HCT116 (cell line): ENCODE data around the gene CACNG5. TPM values are rescaled to one million over a fixed set of nuclear protein-coding genes. Genes with fewer than 3 reads are reported as not detected.

Experiments
- ATAC-seq: fragments of 200-7000 bp; cut with Tn5 transposase; 2 replicates; pipeline ENCODE4 v1.9.1; 2020; ENCODE audit warnings: mild to moderate bottlenecking, moderate library complexity
- BruUV-seq: library from RNA; stranded (reverse); fragments of 400-500 nt; replicated peaks from 2 replicates; lab custom pipeline; 2021; lab: Mats Ljungman, UMichigan
- CTCF ChIA-PET: fragments of 300-600 bp; sonication (Branson Sonifier 250); formaldehyde crosslinking; loops from one replicate; lab custom pipeline; 2021; ENCODE audit warnings: antibody characterized with exemption; lab: Charles Lee
- POLR2A ChIA-PET: fragments of 300-600, 350-600 bp; sonication (Branson Sonifier 250); formaldehyde crosslinking; loops from one replicate; lab custom pipeline; 2021; ENCODE audit warnings: antibody characterized with exemption; lab: Charles Lee
- RAD21 ChIA-PET, 2 experiments: fragments of 300-600 bp; sonication (Branson Sonifier 250); formaldehyde crosslinking; loops; one replicate each; lab custom pipeline; 2023; ENCODE audit warnings: low total read pairs in 2 of 2; ENCODE audit not compliant: uncharacterized antibody in 2 of 2, unreplicated experiment in 2 of 2, low non-redundant PET in 1 of 2; lab: Charles Lee
- DNase-seq: peaks from one replicate; pipeline ENCODE4 v3.0.0-alpha.2; 2010; ENCODE audit warnings: low read depth, low spot score
- H2AFZ ChIP-seq: fragments of 200-600 bp; shearing (Covaris generic), sonication (generic); 2 replicates; pipeline ENCODE4 v1.6.1; 2017; ENCODE audit warnings: low read depth, mixed run types, mixed read lengths, antibody characterized with exemption, low read length; ENCODE audit not compliant: poor library complexity, severe bottlenecking
- H3K27ac ChIP-seq: 2 replicates; pipeline ENCODE4 v1.5.1; 2012; ENCODE audit warnings: low read depth, low read length
- H3K27me3 ChIP-seq: fragments of 200-600 bp; sonication (generic); 2 replicates; pipeline ENCODE4 v1.6.1; 2016; ENCODE audit warnings: mixed run types, low read length, mixed read lengths; ENCODE audit not compliant: insufficient read depth
- H3K36me3 ChIP-seq, 2 experiments: fragments of 200-500 bp in 1 of 2; fragments of 200-600 bp in 1 of 2; sonication (Bioruptor generic) in 1 of 2; sonication (generic) in 1 of 2; 2 replicates each; pipeline versions ENCODE4 v1.5.1 to v1.6.1; 2014 to 2016; ENCODE audit warnings: low read length in 2 of 2, inconsistent platforms in 1 of 2, mixed read lengths in 1 of 2, mixed run types in 1 of 2; ENCODE audit not compliant: insufficient read depth in 2 of 2, control insufficient read depth in 1 of 2
- H3K4me1 ChIP-seq, 2 experiments: fragments of 200-600 bp in 1 of 2; sonication (generic) in 1 of 2; 2 replicates each; pipeline versions ENCODE4 v1.5.1 to v1.6.1; 2012 to 2017; ENCODE audit warnings: low read length in 2 of 2, inconsistent platforms in 1 of 2, mild to moderate bottlenecking in 1 of 2, mixed read lengths in 1 of 2, mixed run types in 1 of 2, moderate library complexity in 1 of 2; ENCODE audit not compliant: insufficient read depth in 2 of 2, control insufficient read depth in 1 of 2
- H3K4me2 ChIP-seq: fragments of 200-600 bp; sonication (generic); 2 replicates; pipeline ENCODE4 v1.6.1; 2017; ENCODE audit warnings: mixed run types, low read length, mixed read lengths
- H3K4me3 ChIP-seq, 2 experiments: fragments of 200-600 bp in 1 of 2; sonication (generic) in 1 of 2; replicated peaks in 1 of 2; 2 replicates each; pipeline ENCODE4 v1.5.1; 2011 to 2016; ENCODE audit warnings: low read length in 2 of 2, control low read depth in 1 of 2, low read depth in 1 of 2, mild to moderate bottlenecking in 1 of 2, mixed read lengths in 1 of 2, mixed run types in 1 of 2
- H3K79me2 ChIP-seq: fragments of 200-600 bp; sonication (generic); 2 replicates; pipeline ENCODE4 v1.6.1; 2017; ENCODE audit warnings: mild to moderate bottlenecking, mixed run types, low read length, moderate library complexity, mixed read lengths; ENCODE audit not compliant: insufficient read depth
- H3K9ac ChIP-seq: fragments of 200-600 bp; sonication (generic); 2 replicates; pipeline ENCODE4 v1.6.1; 2016; ENCODE audit warnings: low read length, mixed read lengths
- H3K9me2 ChIP-seq: fragments of 200-600 bp; sonication (generic), shearing (Covaris generic); 2 replicates; pipeline ENCODE4 v1.6.1; 2017; ENCODE audit warnings: mixed run types, mild to moderate bottlenecking, moderate library complexity; ENCODE audit not compliant: insufficient read depth
- H3K9me3 ChIP-seq, 2 experiments: fragments of 200-500 bp in 1 of 2; fragments of 200-600 bp in 1 of 2; sonication (Bioruptor generic) in 1 of 2; sonication (generic) in 1 of 2; 2 replicates each; pipeline ENCODE4 v1.6.1; 2014 to 2017; ENCODE audit warnings: low read length in 2 of 2, mixed read lengths in 2 of 2, inconsistent platforms in 1 of 2, low read depth in 1 of 2, mild to moderate bottlenecking in 1 of 2, mixed run types in 1 of 2, moderate library complexity in 1 of 2; ENCODE audit not compliant: control insufficient read depth in 1 of 2, insufficient read depth in 1 of 2
- H4K20me1 ChIP-seq: fragments of 200-600 bp; sonication (generic), shearing (Covaris generic); 2 replicates; pipeline ENCODE4 v1.6.1; 2017; ENCODE audit warnings: mixed run types, mild to moderate bottlenecking, moderate library complexity; ENCODE audit not compliant: insufficient read depth
- CBX3 ChIP-seq: IDR thresholded peaks from 2 replicates; pipeline ENCODE4 v1.6.1; 2012; ENCODE audit warnings: low read depth
- CEBPB ChIP-seq: IDR thresholded peaks from 2 replicates; pipeline ENCODE4 v1.6.1; 2012; ENCODE audit warnings: low read depth
- EGR1 ChIP-seq: IDR thresholded peaks from 2 replicates; pipeline ENCODE4 v1.6.1; 2012; ENCODE audit warnings: low read depth
- ELF1 ChIP-seq: IDR thresholded peaks from 2 replicates; pipeline ENCODE4 v1.6.1; 2012; ENCODE audit warnings: low read depth, borderline replicate concordance
- EZH2 ChIP-seq: fragments of 200-600 bp; sonication (generic); IDR thresholded peaks from 2 replicates; pipeline ENCODE4 v1.6.1; 2017; ENCODE audit warnings: antibody characterized with exemption, mixed run types
- EZH2phosphoT487 ChIP-seq: fragments of 200-600 bp; IDR thresholded peaks from 2 replicates; pipeline ENCODE4 v1.6.1; 2018; ENCODE audit warnings: antibody characterized with exemption, borderline replicate concordance
- FOSL1 ChIP-seq: IDR thresholded peaks from 2 replicates; pipeline ENCODE4 v1.6.1; 2012; ENCODE audit warnings: low read depth
- JUND ChIP-seq: IDR thresholded peaks from 2 replicates; pipeline ENCODE4 v1.6.1; 2012
- POLR2A ChIP-seq: IDR thresholded peaks from 2 replicates; pipeline ENCODE4 v1.7.0; 2011; ENCODE audit warnings: borderline replicate concordance; ENCODE audit not compliant: insufficient read depth, insufficient read length; ENCODE audit errors: extremely low read depth
- RAD21 ChIP-seq: IDR thresholded peaks from 2 replicates; pipeline ENCODE4 v1.6.1; 2012; ENCODE audit warnings: low read depth, mild to moderate bottlenecking
- SP1 ChIP-seq: IDR thresholded peaks from 2 replicates; pipeline ENCODE4 v1.6.1; 2012; ENCODE audit warnings: low read depth
- SRF ChIP-seq: IDR thresholded peaks from 2 replicates; pipeline ENCODE4 v1.6.1; 2012; ENCODE audit warnings: low read depth
- TCF7L2 ChIP-seq: IDR thresholded peaks from 2 replicates; pipeline ENCODE4 v1.7.0; 2011; ENCODE audit warnings: borderline replicate concordance, inconsistent platforms; ENCODE audit not compliant: insufficient read depth, insufficient read length; ENCODE audit errors: extremely low read depth
- ZFX ChIP-seq: fragments of 450-650 bp; IDR thresholded peaks from 2 replicates; pipeline ENCODE4 v1.6.1; 2017
- ZNF274 ChIP-seq: fragments of 200-500 bp; sonication (Bioruptor generic); IDR thresholded peaks from 2 replicates; pipeline ENCODE4 v1.6.1; 2014; ENCODE audit warnings: mild to moderate bottlenecking, low read depth, low read length, inconsistent platforms
- intact Hi-C: fragments of 100-400 bp; cut with micrococcal nuclease; formaldehyde crosslinking; loops from 2 replicates; pipeline ENCODE4 v1.10.0; 2022
- total RNA-seq: library from RNA; stranded (reverse); gene quantifications from one replicate; pipeline ENCODE4 v1.2.1, GENCODE V29; 2021; ENCODE audit not compliant: unreplicated experiment
- TF ChIP-seq, protein P1 (sequence below): IDR thresholded peaks from 2 replicates; pipeline ENCODE4 v1.6.1; 2012; ENCODE audit warnings: low read depth
- TF ChIP-seq, protein P2 (sequence below), 3 experiments: fragments of 200-600 bp in 1 of 3; sonication (generic) in 1 of 3; IDR thresholded peaks in 2 of 3; conservative IDR thresholded peaks in 1 of 3; 2 replicates each; pipeline ENCODE4 v1.5.1; 2012 to 2017; ENCODE audit warnings: low read depth in 2 of 3, low read length in 2 of 3, antibody characterized with exemption in 1 of 3, borderline replicate concordance in 1 of 3, control low read depth in 1 of 3, mild to moderate bottlenecking in 1 of 3, mixed read lengths in 1 of 3, mixed run types in 1 of 3, moderate library complexity in 1 of 3; ENCODE audit not compliant: insufficient read depth in 1 of 3
- TF ChIP-seq, protein P3 (sequence below): IDR thresholded peaks from 2 replicates; pipeline ENCODE4 v1.6.1; 2011; ENCODE audit warnings: mild to moderate bottlenecking, low read length, moderate library complexity; ENCODE audit not compliant: insufficient replicate concordance; ENCODE audit errors: extremely low read depth
- TF ChIP-seq, protein P4 (sequence below): IDR thresholded peaks from 2 replicates; pipeline ENCODE4 v1.6.1; 2012
- TF ChIP-seq, protein P5 (sequence below): IDR thresholded peaks from 2 replicates; pipeline ENCODE4 v1.6.1; 2012

CACNG5 gene
- total RNA-seq, 1 experiment from 2014 or later: not detected

DNA sequence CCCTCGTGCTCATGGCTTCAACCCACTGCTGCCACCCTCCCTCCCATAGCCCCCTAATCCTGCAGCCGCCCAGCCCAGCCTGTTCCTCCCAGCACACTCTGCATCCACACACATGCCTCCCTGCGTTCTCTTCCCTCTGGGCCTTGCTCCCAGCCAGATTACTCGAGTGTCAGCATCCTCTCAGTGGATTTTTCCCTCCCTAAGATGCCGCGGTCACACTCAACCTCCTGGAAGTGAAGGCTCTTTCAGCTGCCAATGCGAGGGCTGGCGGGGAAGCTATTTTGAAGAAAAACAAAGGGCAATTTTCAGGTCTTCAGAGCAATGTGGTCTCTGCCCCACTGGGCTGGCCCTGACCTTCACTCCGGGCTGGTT is 23.2 kb upstream of the CACNG5 start:
- H3K36me3 ChIP-seq: no peaks in the 10 kb centered on the region
- H3K27me3 ChIP-seq: no peaks in the 10 kb centered on the region; the same call in 1 of the 2 replicates
- BruUV-seq: no TSS peak
- no peak overlapping the region for H3K9ac ChIP-seq
- H3K9me3 ChIP-seq: no peaks in the 10 kb centered on the region
- no peak for ATAC-seq
- no peak overlapping the region for H3K4me2 ChIP-seq
- RAD21 ChIA-PET: no interaction called here
- intact Hi-C loops: no loop called here
- TF ChIP-seq RAD21: no peak
- no peak for TF ChIP-seq ZNF274
- no peak for TF ChIP-seq JUND
- TF ChIP-seq TCF7L2: no peak
- TF ChIP-seq CBX3: no peak
- TF ChIP-seq EZH2phosphoT487: no peak
- no peak for TF ChIP-seq FOSL1
- TF ChIP-seq ELF1: no peak
- no peak for TF ChIP-seq CEBPB
- TF ChIP-seq, protein P1, sequence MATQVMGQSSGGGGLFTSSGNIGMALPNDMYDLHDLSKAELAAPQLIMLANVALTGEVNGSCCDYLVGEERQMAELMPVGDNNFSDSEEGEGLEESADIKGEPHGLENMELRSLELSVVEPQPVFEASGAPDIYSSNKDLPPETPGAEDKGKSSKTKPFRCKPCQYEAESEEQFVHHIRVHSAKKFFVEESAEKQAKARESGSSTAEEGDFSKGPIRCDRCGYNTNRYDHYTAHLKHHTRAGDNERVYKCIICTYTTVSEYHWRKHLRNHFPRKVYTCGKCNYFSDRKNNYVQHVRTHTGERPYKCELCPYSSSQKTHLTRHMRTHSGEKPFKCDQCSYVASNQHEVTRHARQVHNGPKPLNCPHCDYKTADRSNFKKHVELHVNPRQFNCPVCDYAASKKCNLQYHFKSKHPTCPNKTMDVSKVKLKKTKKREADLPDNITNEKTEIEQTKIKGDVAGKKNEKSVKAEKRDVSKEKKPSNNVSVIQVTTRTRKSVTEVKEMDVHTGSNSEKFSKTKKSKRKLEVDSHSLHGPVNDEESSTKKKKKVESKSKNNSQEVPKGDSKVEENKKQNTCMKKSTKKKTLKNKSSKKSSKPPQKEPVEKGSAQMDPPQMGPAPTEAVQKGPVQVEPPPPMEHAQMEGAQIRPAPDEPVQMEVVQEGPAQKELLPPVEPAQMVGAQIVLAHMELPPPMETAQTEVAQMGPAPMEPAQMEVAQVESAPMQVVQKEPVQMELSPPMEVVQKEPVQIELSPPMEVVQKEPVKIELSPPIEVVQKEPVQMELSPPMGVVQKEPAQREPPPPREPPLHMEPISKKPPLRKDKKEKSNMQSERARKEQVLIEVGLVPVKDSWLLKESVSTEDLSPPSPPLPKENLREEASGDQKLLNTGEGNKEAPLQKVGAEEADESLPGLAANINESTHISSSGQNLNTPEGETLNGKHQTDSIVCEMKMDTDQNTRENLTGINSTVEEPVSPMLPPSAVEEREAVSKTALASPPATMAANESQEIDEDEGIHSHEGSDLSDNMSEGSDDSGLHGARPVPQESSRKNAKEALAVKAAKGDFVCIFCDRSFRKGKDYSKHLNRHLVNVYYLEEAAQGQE: no peak
- TF ChIP-seq, protein P2, sequence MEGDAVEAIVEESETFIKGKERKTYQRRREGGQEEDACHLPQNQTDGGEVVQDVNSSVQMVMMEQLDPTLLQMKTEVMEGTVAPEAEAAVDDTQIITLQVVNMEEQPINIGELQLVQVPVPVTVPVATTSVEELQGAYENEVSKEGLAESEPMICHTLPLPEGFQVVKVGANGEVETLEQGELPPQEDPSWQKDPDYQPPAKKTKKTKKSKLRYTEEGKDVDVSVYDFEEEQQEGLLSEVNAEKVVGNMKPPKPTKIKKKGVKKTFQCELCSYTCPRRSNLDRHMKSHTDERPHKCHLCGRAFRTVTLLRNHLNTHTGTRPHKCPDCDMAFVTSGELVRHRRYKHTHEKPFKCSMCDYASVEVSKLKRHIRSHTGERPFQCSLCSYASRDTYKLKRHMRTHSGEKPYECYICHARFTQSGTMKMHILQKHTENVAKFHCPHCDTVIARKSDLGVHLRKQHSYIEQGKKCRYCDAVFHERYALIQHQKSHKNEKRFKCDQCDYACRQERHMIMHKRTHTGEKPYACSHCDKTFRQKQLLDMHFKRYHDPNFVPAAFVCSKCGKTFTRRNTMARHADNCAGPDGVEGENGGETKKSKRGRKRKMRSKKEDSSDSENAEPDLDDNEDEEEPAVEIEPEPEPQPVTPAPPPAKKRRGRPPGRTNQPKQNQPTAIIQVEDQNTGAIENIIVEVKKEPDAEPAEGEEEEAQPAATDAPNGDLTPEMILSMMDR (IDR thresholded peaks at IDR 0.05 in 2 of 3, conservative IDR thresholded peaks at IDR 0.05 in 1 of 3; ENCODE audit: borderline replicate concordance in 1 of 3, insufficient read depth in 1 of 3, low read depth in 2 of 3, low read length in 2 of 3): no peak
- TF ChIP-seq, protein P3, sequence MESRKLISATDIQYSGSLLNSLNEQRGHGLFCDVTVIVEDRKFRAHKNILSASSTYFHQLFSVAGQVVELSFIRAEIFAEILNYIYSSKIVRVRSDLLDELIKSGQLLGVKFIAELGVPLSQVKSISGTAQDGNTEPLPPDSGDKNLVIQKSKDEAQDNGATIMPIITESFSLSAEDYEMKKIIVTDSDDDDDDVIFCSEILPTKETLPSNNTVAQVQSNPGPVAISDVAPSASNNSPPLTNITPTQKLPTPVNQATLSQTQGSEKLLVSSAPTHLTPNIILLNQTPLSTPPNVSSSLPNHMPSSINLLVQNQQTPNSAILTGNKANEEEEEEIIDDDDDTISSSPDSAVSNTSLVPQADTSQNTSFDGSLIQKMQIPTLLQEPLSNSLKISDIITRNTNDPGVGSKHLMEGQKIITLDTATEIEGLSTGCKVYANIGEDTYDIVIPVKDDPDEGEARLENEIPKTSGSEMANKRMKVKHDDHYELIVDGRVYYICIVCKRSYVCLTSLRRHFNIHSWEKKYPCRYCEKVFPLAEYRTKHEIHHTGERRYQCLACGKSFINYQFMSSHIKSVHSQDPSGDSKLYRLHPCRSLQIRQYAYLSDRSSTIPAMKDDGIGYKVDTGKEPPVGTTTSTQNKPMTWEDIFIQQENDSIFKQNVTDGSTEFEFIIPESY: no peak
- TF ChIP-seq EZH2: no peak
- TF ChIP-seq, protein P4, sequence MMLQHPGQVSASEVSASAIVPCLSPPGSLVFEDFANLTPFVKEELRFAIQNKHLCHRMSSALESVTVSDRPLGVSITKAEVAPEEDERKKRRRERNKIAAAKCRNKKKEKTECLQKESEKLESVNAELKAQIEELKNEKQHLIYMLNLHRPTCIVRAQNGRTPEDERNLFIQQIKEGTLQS: no peak
- TF ChIP-seq SP1: no peak
- no peak for TF ChIP-seq EGR1
- TF ChIP-seq POLR2A: no peak
- TF ChIP-seq, protein P5, sequence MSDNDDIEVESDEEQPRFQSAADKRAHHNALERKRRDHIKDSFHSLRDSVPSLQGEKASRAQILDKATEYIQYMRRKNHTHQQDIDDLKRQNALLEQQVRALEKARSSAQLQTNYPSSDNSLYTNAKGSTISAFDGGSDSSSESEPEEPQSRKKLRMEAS: no peak
- no peak for TF ChIP-seq SRF
- no peak for TF ChIP-seq ZFX
- POLR2A ChIA-PET: no interaction called here
- H3K79me2 ChIP-seq: no peaks in the 10 kb centered on the region
- CTCF ChIA-PET: no interaction called here
- no peaks in the 10 kb centered on the region for H3K4me1 ChIP-seq
- H3K4me3 ChIP-seq: no peak overlapping the region
- no peak overlapping the region for H3K27ac ChIP-seq
- no peak for DNase-seq
- no peak overlapping the region for H2AFZ ChIP-seq
- H3K9me2 ChIP-seq: no peaks in the 10 kb centered on the region
- no peaks in the 10 kb centered on the region for H4K20me1 ChIP-seq
